HG03025 (cell line): Measurements from ENCODE around the gene ADAP2.
"Not testable (repeated sequence)": the region's sequence is repeated elsewhere in the genome, so short reads cannot be mapped to it uniquely, and the experiment has no call there.

Experiments
- ATAC-seq: cut with Tn5 transposase; IDR thresholded peaks from one replicate; pipeline ENCODE4 v1.9.1; 2021; ENCODE audit warnings: mild to moderate bottlenecking, moderate library complexity; ENCODE audit not compliant: unreplicated experiment, low FRiP score

Gene ADAP2

DNA sequence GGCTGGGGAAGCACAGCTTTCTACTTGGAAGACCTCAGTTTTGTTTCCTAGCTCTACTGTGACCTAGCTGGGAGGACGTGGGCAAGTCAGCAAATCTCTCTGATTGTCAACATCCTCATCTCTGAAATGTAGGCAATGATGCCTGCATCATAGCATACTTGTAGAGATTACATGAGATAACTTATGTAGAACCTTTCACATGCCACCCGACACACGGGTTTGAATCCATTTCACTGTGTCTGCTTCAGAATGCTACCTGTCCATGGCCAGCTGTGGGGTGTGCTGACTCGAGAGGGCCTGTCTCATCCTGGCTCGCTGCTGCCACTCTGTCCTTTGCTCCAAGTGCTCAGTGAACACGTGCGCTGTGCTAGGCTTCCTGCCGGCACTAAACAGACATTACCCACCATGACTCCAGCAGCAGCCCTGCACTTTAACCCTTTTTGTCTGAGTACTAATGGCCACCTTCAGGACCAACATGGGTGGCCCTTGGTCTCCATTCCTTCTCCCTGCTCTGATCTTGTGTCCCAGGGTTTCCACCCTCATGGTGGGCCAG is 7.4 kb downstream of the ADAP2 start:
- ATAC-seq, result no peak

DNA sequence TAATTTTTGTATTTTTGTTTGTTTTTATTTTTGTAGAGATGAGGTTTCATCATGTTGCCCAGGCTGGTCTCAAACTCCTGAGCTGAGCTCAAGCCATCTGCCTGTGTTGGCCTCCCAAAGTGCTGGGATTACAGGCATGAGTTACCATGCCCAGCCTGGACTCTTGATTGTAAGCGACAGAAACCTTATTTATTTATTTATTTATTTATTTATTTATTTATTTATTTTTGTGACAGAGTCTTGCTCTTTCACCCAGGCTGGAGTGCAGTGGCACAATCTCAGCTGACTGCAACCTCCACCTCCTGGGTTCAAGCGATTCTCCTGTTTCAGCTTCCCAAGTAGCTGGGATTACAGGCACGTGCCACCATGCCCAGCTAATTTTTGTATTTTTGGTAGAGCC is 8.1 kb downstream of the ADAP2 start:
- not testable (repeated sequence) for ATAC-seq

DNA sequence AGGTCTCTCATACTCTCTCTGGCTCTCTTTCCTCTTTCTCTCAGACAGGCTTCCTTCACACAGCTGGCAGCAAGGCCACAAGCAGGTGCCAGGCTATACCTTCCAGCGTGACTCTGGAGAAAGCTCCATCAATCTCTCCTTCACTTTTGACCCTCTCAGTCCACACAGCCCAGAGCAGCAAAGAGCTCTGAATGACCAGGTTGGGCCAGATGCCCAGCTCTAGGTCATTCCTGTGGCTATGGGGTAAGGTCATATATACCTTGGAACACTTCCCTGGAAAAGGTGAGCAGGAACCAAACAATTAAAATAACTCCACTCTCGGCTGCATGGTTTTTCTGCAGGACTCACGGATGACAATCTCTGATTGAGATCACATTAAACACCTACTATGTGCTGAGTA is 8.8 kb downstream of the ADAP2 start:
- ATAC-seq, result no peak

DNA sequence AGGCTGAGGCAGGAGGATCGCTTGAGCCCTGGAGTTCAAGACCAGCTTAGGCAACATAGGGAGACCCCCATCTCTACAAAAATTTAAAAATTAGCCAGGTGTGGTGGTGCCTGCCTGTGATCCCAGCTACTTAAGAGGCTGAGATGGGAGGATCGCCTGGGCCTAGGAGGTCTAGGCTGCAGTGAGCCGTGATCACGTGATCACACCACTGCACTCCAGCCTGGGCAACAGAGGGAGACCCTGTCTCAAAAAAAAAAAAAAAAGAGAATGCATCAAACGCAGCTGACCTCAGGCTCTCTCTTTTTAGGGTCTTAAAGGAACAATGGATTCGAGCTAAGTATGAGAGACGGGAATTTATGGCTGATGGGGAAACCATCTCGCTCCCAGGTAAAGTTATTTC is 9.8 kb downstream of the ADAP2 start:
- ATAC-seq, result not testable (repeated sequence)

DNA sequence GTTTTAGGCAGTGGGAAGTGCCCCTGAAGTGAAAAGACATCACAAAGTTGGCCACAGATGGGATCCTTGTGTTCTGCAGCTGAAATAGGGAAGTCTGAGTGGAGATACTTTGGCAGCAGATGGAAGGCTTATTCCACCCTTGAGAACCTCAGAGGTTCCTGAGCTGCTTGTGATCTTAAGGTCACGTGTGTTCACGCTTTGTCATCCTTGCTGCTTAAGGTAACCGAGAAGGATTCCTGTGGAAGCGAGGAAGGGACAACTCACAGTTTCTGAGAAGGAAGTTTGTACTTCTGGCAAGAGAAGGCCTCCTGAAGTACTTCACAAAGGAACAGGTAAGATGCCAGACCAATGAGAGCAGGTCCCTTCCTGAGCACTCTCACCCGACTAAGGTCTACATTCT is 12.2 kb downstream of the ADAP2 start:
- no peak for ATAC-seq

DNA sequence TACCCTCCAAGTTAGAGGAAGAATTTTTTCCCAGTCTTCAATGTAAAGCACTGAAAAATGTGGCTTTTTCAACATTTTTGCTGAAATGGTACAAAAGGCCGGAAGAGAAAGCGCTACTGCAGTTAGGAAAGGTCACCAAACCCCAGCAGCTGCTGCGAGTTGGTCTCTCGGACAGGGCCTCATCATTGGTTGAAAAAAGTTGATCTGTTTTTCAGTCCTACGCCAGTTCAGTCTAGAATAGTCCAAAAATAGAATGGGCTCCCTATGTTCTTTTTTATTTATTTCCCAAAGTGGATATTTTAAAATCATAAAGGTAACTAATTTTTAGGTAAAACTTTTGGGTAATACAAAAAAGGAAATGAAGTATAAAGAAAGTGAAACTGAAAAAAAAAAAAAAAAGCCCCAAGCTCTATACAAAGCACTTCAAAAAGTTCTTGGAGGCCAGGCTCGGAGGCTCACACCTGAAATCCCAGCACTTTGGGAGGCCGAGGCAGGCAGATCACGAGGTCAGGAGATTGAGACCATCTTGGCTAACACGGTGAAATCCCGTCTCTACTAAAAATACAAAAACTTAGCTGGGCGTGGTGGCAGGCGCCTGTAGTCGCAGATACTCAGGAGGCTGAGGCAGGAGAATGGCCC is 17.4 kb downstream of the ADAP2 start:
- ATAC-seq, result no peak

DNA sequence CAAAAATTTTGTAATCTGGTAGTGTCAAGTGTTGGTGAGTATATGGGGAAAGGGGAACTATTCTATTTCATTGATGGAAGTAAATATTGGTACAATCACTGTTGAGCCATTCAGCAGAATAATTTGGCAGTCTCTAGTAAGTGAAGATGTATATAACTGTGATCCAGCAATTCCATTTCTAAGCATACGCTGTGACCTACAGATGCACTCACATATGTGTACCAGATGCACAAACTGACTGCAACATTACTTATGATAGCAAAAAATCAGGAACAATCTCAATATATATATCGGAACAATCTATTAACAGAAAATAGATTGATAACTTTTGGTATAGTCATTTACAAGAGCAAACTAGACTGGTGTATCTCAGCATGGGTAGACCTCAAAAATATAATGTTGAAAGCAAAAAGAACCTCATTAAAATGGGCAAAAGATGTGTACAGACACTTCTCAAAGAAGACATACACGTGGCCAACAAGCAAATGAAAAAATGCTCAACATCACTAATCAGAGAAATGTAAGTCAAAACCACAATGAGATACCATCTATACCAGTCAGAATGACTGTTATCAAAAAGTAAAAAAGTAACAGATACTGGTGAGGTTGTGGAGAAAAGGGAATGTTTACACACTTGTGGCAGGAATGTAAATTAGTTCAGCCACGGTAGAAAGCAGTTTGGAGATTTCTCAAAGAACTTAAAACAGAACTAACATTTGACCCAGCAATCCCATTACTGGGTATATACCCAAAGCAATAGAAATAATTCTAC is 20.7 kb downstream of the ADAP2 start:
- ATAC-seq, result no peak

DNA sequence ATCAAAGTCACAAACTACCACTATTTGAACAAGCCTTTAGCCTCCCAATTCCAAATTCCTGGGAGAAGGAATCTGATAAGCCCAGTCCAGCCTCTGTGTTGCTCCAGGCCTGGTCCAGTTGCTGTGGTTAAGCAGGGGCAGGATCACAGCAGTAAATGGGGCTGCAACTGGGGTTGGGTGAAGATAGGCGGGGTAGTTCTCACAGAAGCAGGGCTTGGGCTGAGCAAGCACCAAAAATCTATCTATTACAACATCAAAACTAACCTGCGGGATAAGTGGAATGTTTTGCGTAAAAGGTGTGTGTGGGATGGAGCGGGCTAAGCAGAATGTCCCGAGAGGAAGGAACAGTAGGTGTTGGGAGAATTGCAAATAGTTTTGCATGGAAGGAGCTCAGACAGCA is 26.1 kb downstream of the ADAP2 start:
- no peak for ATAC-seq

DNA sequence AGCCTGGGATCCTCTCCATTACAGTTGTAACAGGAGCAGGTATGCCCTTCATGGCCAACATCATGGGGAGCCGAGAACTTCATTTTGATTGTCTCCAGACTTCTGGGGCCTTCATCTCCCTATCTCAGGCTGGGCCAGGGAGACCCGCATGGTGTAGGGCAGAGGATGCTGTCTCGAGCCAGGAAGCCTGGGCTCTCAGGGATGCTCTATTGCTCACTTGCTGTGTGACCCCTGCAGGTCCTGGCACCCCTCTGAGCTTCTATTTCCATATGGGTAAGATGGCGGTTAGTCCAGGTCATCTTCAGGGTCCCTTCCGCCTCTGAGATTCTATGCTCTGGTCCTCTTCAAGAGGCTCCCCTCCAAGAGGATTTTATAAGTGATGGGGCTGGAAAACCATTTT is 28.4 kb downstream of the ADAP2 start:
- no peak for ATAC-seq

DNA sequence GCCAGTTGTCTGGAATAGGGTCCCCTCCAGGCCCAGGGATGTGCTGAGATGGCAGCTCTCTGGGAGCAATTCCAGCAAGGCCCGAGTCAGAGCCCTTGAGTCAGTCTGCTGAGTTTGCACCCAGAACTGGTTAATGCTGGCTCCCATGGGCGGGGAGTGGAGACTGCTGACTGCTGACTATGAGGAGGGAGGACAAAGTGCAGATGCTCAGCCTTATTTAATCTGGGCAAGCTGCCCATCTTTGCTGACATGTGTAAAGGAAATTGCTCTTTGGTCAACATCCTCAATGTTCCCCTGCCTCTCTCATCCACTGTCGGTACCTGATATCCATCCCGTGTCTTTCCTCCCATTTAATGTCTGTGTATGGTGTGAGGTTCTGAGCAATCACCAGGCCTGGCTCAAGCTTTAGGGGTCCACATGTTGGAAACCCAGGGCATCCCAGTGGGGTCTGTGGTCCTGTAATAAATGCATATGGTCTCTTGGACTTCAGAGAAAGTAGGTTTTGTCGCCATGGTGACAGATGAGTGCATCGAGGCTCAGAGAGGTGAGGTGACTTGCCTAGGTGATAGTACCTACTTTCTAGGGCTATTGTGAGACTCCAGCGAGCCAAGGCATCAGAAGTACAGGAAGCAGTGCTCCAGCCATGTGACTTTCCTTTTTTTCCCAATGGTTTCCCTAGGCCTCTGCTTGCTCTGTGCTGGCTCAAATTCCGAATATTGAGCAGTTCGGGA is 29.1 kb downstream of the ADAP2 start:
- ATAC-seq, result no peak

DNA sequence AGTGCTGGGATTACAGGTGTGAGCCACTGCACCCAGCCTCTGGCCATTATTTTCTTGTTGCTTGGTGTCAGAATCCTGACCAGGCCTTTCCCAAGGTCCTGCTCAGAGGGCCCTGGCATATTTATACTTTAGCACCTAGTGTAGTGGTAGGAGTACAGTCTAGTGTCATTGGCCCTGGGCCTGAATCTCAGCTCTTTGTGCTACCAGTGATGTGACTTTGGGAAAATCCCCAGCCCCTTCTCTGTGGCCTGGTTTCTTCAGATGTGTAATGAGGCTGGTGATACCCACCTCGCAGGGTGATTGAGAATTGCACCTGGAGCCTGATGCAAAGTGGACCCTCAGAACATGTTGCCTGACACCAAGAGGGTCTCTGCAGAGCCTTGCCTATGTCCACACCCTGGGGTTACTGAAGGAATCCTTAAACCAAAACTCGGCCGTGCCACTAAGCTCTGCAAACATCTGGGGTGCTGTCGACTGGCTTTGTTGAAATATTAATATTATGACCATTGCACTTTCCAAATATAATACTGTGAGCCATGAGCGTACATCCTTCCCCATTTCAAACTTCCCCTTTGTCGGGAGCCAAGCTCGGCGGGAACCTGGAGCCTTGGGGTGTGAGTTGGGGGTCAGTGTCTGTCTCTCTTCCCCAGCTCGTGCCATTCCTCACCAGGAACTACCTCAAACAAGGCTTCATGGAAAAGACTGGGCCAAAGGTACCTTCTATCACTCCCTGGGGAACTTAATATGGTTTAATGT is 31.1 kb downstream of the ADAP2 start:
- ATAC-seq, result no peak

DNA sequence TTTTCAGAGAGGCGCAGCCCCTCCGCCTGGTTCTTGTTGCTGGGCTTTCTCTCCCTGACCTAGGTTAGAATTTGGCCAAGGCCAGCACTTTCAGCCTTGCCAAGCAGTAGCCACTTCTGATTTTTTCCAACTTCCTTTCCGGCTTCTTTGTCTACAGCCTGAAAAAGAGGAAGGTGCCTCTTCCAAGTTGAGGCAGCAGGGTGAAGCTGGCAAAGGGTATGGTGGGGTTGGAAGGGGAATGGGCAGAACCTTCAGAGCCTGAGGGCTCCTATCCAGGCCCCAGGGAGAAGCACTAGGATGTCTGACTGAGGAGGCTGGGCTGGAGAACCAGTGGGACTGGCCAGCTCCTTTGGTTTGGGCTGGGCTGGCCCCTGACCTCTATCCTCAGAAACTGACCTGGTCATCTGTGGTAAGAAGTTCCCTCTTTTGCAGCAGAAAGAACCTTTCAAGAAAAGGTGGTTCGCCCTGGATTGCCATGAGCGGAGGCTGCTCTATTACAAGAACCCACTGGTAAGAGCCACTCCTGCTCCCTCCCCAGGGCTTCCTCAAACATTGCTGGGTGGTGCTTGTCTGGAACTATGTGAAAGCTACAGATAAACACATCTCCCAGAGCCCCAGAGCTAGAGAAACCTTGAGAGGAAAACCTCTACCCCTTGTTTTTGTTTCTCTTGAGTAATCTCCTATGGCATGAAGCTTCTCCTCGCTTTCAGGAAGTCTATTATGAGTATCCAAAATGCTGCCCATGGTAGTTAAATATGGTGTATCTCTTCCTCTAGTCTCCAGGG is 32.5 kb downstream of the ADAP2 start:
- ATAC-seq, result no peak

DNA sequence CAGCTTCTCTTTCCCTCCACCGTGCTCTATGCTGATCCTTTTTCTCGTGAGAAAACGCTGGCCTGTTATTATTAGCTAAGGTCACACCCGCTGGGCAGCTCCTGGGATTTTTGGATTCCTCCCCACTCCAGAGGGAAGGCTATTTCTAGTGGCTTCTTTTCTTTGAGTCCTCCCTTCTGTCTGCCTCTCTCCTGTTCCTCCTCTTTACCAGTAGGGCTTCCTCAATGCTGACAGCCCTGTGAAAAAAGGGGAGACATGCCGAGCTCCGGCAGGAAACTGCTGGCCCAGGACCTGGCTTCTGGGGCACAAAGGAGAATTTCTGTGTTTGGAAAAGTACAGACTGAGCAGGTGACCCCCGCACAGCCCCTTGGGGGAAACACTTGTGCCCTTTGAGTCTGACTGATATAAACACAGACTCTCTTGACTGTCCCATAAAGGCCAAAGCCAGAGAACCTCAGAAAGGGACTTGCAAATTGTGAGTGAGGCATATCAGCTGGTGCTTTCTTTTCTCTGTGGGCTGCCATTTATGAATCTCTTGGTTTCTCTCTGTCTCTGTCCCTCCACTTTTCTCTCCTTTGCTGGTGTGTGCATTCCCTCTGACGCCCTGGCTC is 35.1 kb downstream of the ADAP2 start:
- ATAC-seq, result no peak

DNA sequence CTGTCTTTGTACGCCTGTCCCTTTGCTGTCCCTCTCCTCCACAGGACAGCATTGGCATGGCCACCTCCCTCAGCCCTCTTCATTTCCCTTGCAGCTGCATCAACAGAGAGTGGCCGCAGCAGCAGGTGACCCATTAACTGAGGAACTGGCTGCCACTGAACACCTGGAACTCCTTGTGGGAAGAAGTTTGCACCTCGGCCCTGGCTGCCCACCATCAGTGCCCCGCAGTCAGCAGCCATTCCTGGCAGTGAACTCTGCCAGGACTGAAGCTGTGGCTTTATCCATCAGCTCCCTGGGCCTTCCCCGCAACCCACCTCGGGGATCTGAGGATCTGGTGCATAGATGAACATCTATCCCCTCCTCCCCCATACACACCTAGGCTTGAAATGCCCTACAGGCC is 36.0 kb downstream of the ADAP2 start:
- no peak for ATAC-seq

DNA sequence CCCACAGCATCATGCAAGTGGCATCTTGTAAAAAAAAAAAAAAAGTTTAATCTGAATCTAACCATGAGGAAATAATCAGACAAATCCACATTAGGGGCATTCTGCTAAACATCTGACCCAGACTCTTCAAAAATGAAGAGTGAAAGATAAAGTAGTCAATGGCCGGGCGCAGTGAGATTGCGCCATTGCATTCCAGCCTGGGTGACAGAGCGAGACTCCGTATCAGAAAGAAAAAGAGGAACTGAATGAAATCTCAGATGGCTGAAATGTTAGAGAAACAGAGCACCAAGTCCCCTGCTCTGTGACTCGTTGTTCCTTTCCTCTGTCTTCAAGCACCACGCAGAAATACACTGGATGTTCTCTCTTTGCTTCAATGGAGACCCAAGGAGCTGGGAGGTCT is 36.4 kb downstream of the ADAP2 start:
- ATAC-seq, result no peak

DNA sequence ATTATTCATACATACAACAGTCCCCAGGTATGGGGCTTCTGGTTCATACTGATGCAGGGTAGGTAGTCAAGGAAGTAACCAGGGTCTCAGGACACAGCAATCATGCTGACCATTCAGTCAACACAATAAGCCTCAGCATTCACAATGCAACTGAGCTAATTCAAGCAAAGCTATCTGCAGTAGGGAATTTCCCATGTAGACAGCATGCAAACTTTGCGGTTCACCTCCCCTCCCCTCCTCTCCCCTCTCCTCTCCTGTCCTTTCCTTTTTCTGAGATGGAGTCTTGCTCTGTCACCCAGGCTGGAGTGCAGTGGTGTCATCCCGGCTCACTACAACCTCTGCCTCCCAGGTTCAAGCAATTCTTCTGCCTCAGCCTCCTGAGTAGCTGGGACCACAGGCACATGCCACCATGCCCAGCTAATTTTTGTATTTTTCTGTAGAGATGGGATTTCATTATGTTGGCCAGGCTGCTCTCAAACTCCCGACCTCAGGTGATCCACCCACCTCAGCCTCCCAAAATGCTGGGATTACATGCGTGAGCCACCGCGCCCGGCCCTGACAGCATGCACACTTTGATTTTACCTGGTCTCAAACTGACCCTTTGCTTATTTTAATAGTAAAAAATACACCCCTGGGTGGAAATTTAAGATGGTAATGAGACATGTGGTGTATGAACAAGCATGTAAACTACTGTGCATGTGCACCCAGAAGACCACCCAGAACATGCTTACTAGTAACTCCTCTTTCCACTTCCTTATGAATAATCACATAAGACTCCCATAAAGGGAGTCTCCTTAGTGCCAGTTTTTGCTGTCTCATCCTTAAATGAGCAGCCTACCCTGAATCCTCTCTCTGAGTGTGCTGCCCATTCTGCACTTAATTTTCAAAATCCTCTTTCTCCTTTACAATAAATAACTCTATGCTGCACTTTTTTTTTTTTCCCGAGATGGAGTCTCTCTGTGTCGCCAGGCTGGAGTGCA is 39.8 kb downstream of the ADAP2 start:
- ATAC-seq, result no peak

DNA sequence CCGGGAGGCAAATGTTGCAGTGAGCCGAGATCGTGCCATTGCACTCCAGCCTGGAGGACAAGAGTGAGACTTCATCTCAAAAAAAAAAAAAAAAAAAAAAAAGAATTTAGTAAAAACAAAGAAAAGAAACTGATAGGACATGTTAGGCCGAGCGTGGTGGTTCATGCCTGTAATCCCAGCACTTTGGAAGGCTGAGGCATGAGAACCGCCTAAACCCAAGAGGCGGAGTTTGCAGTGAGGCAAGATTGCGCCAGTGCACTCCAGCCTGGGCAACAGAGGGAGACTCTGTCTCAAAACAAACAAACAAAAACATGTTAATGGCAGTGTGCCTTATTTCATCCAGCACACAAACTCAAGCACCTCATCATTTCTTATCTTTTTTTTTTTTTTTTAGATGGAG is 42.6 kb downstream of the ADAP2 start:
- ATAC-seq, result not testable (repeated sequence)

DNA sequence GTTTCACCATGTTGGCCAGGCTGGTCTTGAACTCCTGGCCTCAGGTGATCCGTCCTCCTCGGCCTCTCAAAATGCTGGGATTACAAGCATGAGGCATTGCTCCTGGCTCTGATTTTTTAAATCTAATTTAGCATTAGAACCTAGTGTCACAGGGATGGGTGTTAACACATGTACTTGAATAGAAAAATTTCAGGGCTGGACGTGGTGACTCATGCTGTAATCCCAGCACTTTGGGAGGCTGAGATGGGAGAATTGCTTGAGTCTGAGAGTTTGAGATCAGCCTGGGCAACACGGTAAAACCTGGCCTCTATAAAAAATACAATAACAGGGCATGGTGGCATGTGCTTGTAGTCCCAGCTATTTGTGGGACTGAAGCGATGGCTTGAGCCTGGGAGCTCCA is 43.1 kb downstream of the ADAP2 start:
- ATAC-seq, result no peak
